GM12864 (cell line): ENCODE measurements around the gene FAM193A.
A peak's percentile ranks its signal among the peaks of the same experiment; 100 is the strongest.

Source experiments
- DNase-seq: peaks from one replicate; pipeline ENCODE4 v3.0.0-alpha.2; 2011; ENCODE audit warnings: low read depth
- H3K4me3 ChIP-seq: 2 replicates; pipeline ENCODE4 v1.5.1; 2011; ENCODE audit warnings: mild to moderate bottlenecking, low read depth, low read length, control low read depth
- TF ChIP-seq, protein P1 (sequence below): IDR thresholded peaks from 2 replicates; pipeline ENCODE4 v1.5.1; 2011; ENCODE audit warnings: low read depth, mild to moderate bottlenecking, moderate library complexity, low read length, control low read depth, inconsistent platforms; ENCODE audit errors: missing control alignments

Gene FAM193A

DNA sequence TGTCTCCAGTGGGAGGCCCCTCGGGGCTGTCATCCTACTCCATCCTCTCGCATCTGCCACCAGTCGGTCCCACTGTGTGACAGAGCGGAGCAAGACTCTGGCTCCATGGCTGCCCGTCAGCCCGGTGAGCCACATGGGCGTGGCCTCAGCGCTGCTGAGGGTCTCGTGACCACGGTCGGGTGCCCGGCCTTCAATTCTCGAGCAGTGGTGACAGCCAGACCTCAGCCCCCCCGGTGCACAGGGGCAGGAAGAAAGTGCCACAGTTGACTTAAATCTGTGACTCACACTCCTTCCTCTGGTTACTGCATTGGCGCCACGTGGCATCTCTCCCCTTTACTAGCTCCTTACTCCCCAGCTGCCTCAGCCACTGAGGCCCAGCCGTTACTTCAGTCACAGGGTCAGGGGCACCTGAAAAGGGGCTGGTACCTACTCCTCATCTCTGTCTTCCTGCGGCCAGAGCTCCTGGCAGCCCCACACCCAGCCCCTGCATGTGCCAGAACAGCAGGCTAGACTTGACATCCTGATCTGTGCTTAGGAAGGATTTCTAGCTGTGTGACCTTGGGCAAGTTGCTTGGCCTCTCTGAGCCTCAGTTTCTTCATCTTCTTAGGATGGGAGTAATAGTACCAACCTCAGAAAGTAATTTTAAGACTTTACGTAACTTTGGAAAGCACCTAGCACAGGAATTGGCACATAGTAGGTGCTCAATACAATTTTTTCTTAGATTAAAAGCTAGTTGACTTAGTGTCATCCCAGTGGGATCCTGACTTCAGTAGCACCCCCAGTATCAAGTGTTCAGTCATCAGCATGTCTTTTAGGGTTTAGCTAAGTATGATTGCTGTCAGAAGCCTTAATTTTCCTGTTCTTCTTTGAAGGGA lies 153.6 kb downstream of the FAM193A start:
- TF ChIP-seq, protein P1, sequence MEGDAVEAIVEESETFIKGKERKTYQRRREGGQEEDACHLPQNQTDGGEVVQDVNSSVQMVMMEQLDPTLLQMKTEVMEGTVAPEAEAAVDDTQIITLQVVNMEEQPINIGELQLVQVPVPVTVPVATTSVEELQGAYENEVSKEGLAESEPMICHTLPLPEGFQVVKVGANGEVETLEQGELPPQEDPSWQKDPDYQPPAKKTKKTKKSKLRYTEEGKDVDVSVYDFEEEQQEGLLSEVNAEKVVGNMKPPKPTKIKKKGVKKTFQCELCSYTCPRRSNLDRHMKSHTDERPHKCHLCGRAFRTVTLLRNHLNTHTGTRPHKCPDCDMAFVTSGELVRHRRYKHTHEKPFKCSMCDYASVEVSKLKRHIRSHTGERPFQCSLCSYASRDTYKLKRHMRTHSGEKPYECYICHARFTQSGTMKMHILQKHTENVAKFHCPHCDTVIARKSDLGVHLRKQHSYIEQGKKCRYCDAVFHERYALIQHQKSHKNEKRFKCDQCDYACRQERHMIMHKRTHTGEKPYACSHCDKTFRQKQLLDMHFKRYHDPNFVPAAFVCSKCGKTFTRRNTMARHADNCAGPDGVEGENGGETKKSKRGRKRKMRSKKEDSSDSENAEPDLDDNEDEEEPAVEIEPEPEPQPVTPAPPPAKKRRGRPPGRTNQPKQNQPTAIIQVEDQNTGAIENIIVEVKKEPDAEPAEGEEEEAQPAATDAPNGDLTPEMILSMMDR = no peak
- no peak for DNase-seq
- H3K4me3 ChIP-seq = no peak overlapping the region

DNA sequence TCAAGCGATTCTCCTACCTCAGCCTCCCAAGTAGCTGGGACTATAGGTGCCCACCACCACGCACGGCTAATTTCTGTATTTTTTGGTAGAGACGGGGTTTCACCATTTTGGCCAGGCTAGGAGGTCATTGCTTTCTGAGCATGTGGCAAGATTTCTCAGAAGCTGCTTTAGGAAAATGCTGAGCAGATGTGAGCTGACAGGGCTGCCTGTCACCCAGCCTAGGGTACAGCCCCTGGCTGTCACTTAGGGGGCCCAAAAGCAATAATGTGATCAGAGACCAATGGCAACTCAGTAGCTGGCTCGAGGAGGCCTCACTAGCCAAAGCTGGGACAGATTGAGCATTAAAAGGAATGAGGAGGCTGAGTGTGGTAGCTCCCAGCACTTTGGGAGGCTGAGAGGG lies 154.9 kb downstream of the FAM193A start:
- TF ChIP-seq, protein P1 = no peak
- no peak for DNase-seq
- no peak overlapping the region for H3K4me3 ChIP-seq

- DNase-seq = no peak
- H3K4me3 ChIP-seq = no peak overlapping the region
- TF ChIP-seq, protein P1 = no peak
Measured at GRCh38 chr4:2691952-2692435, 155.5 kb downstream of the FAM193A start.

GRCh38 chr4:2694691-2695090 lies 158.2 kb downstream of the FAM193A start:
- no peak overlapping the region for H3K4me3 ChIP-seq
- no peak for DNase-seq
- TF ChIP-seq, protein P1 = no peak

DNA sequence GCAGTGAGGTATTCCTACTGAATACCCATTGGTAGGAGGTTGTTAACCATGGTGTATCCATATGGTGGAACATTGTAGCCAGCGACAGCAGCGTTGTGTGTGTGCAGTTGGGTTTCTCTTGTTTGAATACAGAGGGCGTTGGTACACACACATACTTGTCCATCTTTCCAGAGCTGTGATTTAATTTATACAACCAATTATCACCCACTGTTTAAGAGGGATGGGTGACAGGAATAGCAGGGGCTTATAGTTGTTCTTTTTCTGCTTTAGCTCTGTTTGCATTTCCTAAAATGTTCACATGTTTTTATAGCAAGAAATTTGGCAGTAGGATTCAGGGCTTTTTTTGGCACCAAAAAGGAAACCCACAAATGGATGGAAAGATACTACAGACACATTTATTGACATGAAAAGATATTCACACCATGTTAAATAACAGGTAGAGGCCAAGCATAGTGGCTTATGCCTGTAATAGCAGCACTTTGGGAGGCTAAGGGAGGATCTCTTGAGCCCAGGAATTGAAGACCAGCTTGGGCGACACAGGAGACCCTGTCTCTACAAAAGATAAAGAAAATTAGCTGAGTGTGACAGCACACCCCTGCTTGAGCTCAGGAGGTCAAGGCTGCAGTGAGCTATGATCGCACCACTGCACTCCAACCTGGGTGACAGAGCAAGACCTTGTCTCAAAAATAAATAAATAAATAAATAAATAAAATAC lies 159.1 kb downstream of the FAM193A start:
- TF ChIP-seq, protein P1 = no peak
- H3K4me3 ChIP-seq = no peak overlapping the region
- DNase-seq = no peak

DNA sequence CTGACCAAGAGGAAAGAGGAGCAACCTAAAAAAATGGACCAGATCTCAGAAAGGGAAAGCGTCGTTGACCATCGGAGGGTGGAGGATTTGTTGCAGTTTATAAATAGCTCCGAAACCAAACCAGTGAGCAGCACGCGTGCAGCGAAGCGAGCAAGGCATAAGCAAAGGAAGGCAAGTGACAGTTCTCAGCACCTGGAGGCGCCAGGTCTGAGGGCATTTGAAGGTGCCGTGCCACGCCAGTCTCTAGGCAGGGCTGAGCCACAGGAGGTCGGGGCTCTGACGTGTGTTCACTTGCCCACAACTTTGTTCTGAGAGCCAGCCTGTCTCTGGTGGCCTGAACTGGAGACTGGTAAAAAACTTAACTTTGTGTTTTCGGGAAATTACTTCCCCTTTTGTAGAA lies 160.0 kb downstream of the FAM193A start:
- H3K4me3 ChIP-seq = no peak overlapping the region; the same call in 1 of the 2 replicates
- DNase-seq = peak; percentile 91

More for the DNA sequence above, 160.0 kb downstream of the FAM193A start:
- TF ChIP-seq, protein P1 = peak; percentile 19
